Stimulated activated effector memory CD8-positive, alpha-beta T cell treated with anti-CD3 and anti-CD28 coated beads, Interleukin-12 subunit alpha, Interleukin-12 subunit beta, amount 100 ng/mL, for 72 hours (primary cell): ENCODE results near the gene MAML3.

Experiments
- ATAC-seq: fragments of 150-1000 bp; cut with Tn5 transposase; 2 replicates; pipeline ENCODE4 v1.10.0; 2021
- DNase-seq, 2 donors: peaks; one replicate each; pipeline ENCODE4 v3.0.0; 2021 to 2022; ENCODE audit warnings: low spot score in 2 of 2
- H3K27ac Mint-ChIP-seq: one replicate; pipeline ENCODE4 v1.8.0; 2022; ENCODE audit warnings: mild to moderate bottlenecking, mixed read lengths
- H3K36me3 Mint-ChIP-seq: one replicate; pipeline ENCODE4 v1.8.0; 2022; ENCODE audit warnings: mild to moderate bottlenecking, mixed read lengths
- H3K4me1 Mint-ChIP-seq: one replicate; pipeline ENCODE4 v1.8.0; 2022; ENCODE audit warnings: mixed read lengths
- H3K4me3 Mint-ChIP-seq: one replicate; pipeline ENCODE4 v1.8.0; 2022; ENCODE audit warnings: mild to moderate bottlenecking, mixed read lengths
- H3K9me3 Mint-ChIP-seq: one replicate; pipeline ENCODE4 v1.8.0; 2022; ENCODE audit warnings: mixed read lengths

MAML3 gene

GRCh38 chr4:139846766-139847165, 307.2 kb downstream of the MAML3 start:
- Mint-ChIP-seq H3K36me3 (no peaks in the 10 kb centered on the region), H3K27ac (no peak overlapping the region), H3K4me3 (no peak overlapping the region), H3K4me1 (no peaks in the 10 kb centered on the region), H3K9me3 (no peaks in the 10 kb centered on the region)
- no peak for ATAC-seq
- DNase-seq = no peak

- no peaks in the 10 kb centered on the region for H3K9me3 Mint-ChIP-seq
- no peaks in the 10 kb centered on the region for H3K4me1 Mint-ChIP-seq
- H3K4me3 Mint-ChIP-seq = no peak overlapping the region
- H3K36me3 Mint-ChIP-seq = no peaks in the 10 kb centered on the region
- ATAC-seq (no peak), DNase-seq (no peak)
- H3K27ac Mint-ChIP-seq = no peak overlapping the region
Observed at GRCh38 chr4:139845453-139846093, 308.4 kb downstream of the MAML3 start.

- ATAC-seq = peak; percentile 81
- no peak overlapping the region for H3K4me3 Mint-ChIP-seq
Observed at GRCh38 chr4:139844459-139845036, 309.4 kb downstream of the MAML3 start.

GRCh38 chr4:139844057-139844456, 309.9 kb downstream of the MAML3 start:
- ATAC-seq (no peak), DNase-seq (no peak)
- Mint-ChIP-seq H3K36me3 (no peaks in the 10 kb centered on the region), H3K4me3 (no peak overlapping the region), H3K27ac (no peak overlapping the region), H3K9me3 (no peaks in the 10 kb centered on the region), H3K4me1 (no peaks in the 10 kb centered on the region)

More at GRCh38 chr4:139844459-139845036, 309.4 kb downstream of the MAML3 start:
- Mint-ChIP-seq H3K27ac (no peak overlapping the region), H3K36me3 (no peaks in the 10 kb centered on the region), H3K4me1 (no peaks in the 10 kb centered on the region), H3K9me3 (no peaks in the 10 kb centered on the region)
- DNase-seq = no peak

- ATAC-seq (no peak), DNase-seq (no peak)
- no peaks in the 10 kb centered on the region for H3K9me3 Mint-ChIP-seq
- no peaks in the 10 kb centered on the region for H3K4me1 Mint-ChIP-seq
- H3K36me3 Mint-ChIP-seq = no peaks in the 10 kb centered on the region
- no peak overlapping the region for H3K4me3 Mint-ChIP-seq
- no peak overlapping the region for H3K27ac Mint-ChIP-seq
Observed at GRCh38 chr4:139843641-139844040, 310.3 kb downstream of the MAML3 start.

GRCh38 chr4:139841464-139842195, 312.4 kb downstream of the MAML3 start:
- Mint-ChIP-seq H3K4me3 (no peak overlapping the region), H3K9me3 (no peaks in the 10 kb centered on the region), H3K36me3 (no peaks in the 10 kb centered on the region), H3K27ac (no peak overlapping the region), H3K4me1 (no peaks in the 10 kb centered on the region)
- no peak for DNase-seq
- no peak for ATAC-seq

- Mint-ChIP-seq H3K9me3 (no peaks in the 10 kb centered on the region), H3K36me3 (no peaks in the 10 kb centered on the region)
Observed at GRCh38 chr4:139840773-139841172, 313.2 kb downstream of the MAML3 start.

GRCh38 chr4:139839403-139840031, 314.5 kb downstream of the MAML3 start:
- Mint-ChIP-seq H3K4me3 (no peak overlapping the region), H3K27ac (no peak overlapping the region), H3K9me3 (no peaks in the 10 kb centered on the region), H3K36me3 (no peaks in the 10 kb centered on the region), H3K4me1 (no peaks in the 10 kb centered on the region)
- ATAC-seq = no peak
- no peak for DNase-seq

More at GRCh38 chr4:139840773-139841172, 313.2 kb downstream of the MAML3 start:
- Mint-ChIP-seq H3K4me3 (no peak overlapping the region), H3K4me1 (no peaks in the 10 kb centered on the region), H3K27ac (no peak overlapping the region)
- ATAC-seq (no peak), DNase-seq (no peak)

GRCh38 chr4:139838811-139839210, 315.2 kb downstream of the MAML3 start:
- Mint-ChIP-seq H3K36me3 (no peaks in the 10 kb centered on the region), H3K4me1 (no peaks in the 10 kb centered on the region), H3K27ac (no peak overlapping the region), H3K9me3 (no peaks in the 10 kb centered on the region), H3K4me3 (no peak overlapping the region)
- no peak for ATAC-seq
- DNase-seq = no peak

GRCh38 chr4:139834981-139835391, 319.0 kb downstream of the MAML3 start:
- no peak overlapping the region for H3K27ac Mint-ChIP-seq
- ATAC-seq (no peak), DNase-seq (no peak)
- H3K4me1 Mint-ChIP-seq = no peaks in the 10 kb centered on the region
- H3K4me3 Mint-ChIP-seq = no peak overlapping the region
- no peaks in the 10 kb centered on the region for H3K36me3 Mint-ChIP-seq
- H3K9me3 Mint-ChIP-seq = no peaks in the 10 kb centered on the region

- no peak overlapping the region for H3K27ac Mint-ChIP-seq
- no peak overlapping the region for H3K4me3 Mint-ChIP-seq
- no peak for ATAC-seq
Observed at GRCh38 chr4:139834226-139834662, 319.7 kb downstream of the MAML3 start.

GRCh38 chr4:139833151-139833910, 320.7 kb downstream of the MAML3 start:
- no peaks in the 10 kb centered on the region for H3K9me3 Mint-ChIP-seq
- H3K36me3 Mint-ChIP-seq = no peaks in the 10 kb centered on the region
- H3K4me3 Mint-ChIP-seq = no peak overlapping the region
- no peak for DNase-seq
- no peak for ATAC-seq
- H3K27ac Mint-ChIP-seq = no peak overlapping the region
- H3K4me1 Mint-ChIP-seq = no peaks in the 10 kb centered on the region

More at GRCh38 chr4:139834226-139834662, 319.7 kb downstream of the MAML3 start:
- no peaks in the 10 kb centered on the region for H3K4me1 Mint-ChIP-seq
- DNase-seq = no peak
- no peaks in the 10 kb centered on the region for H3K36me3 Mint-ChIP-seq
- H3K9me3 Mint-ChIP-seq = no peaks in the 10 kb centered on the region

GRCh38 chr4:139828966-139829664, 324.9 kb downstream of the MAML3 start:
- H3K36me3 Mint-ChIP-seq = no peaks in the 10 kb centered on the region
- no peak for ATAC-seq
- no peak overlapping the region for H3K4me3 Mint-ChIP-seq
- DNase-seq = no peak
- no peak overlapping the region for H3K27ac Mint-ChIP-seq
- no peaks in the 10 kb centered on the region for H3K4me1 Mint-ChIP-seq
- no peaks in the 10 kb centered on the region for H3K9me3 Mint-ChIP-seq

- Mint-ChIP-seq H3K4me1 (no peaks in the 10 kb centered on the region), H3K36me3 (no peaks in the 10 kb centered on the region), H3K9me3 (no peaks in the 10 kb centered on the region), H3K4me3 (no peak overlapping the region), H3K27ac (no peak overlapping the region)
- DNase-seq = no peak
- ATAC-seq = no peak
Observed at GRCh38 chr4:139826426-139826825, 327.6 kb downstream of the MAML3 start.
